Muscle layer of duodenum (tissue), 2 donors: ENCODE measurements around the gene CRIP3.

ENCODE experiments used
- H3K27ac ChIP-seq: one replicate; pipeline ENCODE4 v1.7.0; 2013; ENCODE audit warnings: mild to moderate bottlenecking, low read length
- H3K27me3 ChIP-seq: one replicate; pipeline ENCODE4 v1.7.0; 2013; ENCODE audit warnings: low read depth, mild to moderate bottlenecking, control low read depth, low read length
- H3K36me3 ChIP-seq, 2 donors: one replicate each; pipeline ENCODE4 v1.7.0; 2013; ENCODE audit warnings: low read length in 2 of 2, control low read depth in 1 of 2, mild to moderate bottlenecking in 1 of 2; ENCODE audit not compliant: insufficient read depth in 2 of 2, control insufficient read depth in 1 of 2
- H3K4me1 ChIP-seq, 2 donors: one replicate each; pipeline ENCODE4 v1.7.0; 2013; ENCODE audit warnings: low read length in 2 of 2, mild to moderate bottlenecking in 2 of 2, control low read depth in 1 of 2, moderate library complexity in 1 of 2; ENCODE audit not compliant: insufficient read depth in 2 of 2, control insufficient read depth in 1 of 2
- H3K4me3 ChIP-seq, 2 donors: one replicate each; pipeline ENCODE4 v1.7.0; 2013; ENCODE audit warnings: low read length in 2 of 2, low read depth in 1 of 2, mild to moderate bottlenecking in 1 of 2
- H3K9me3 ChIP-seq, 2 donors: one replicate each; pipeline ENCODE4 v1.7.0; 2013; ENCODE audit warnings: low read length in 2 of 2, control low read depth in 1 of 2, mild to moderate bottlenecking in 1 of 2; ENCODE audit not compliant: control insufficient read depth in 1 of 2
- donor health status: healthy.

The CRIP3 gene

GRCh38 chr6:43296780-43297497 lies 11.7 kb downstream of the CRIP3 start:
- Histone ChIP-seq H3K36me3 (no peaks in the 10 kb centered on the region), H3K27me3 (no peaks in the 10 kb centered on the region), H3K9me3 (no peaks in the 10 kb centered on the region), H3K4me3 (no peak overlapping the region), H3K27ac (no peak overlapping the region), H3K4me1 (no peaks in the 10 kb centered on the region)

- H3K4me3 ChIP-seq, result no peak overlapping the region
- H3K9me3 ChIP-seq, result no peaks in the 10 kb centered on the region
- no peaks in the 10 kb centered on the region for H3K4me1 ChIP-seq
- no peaks in the 10 kb centered on the region for H3K36me3 ChIP-seq
- no peak overlapping the region for H3K27ac ChIP-seq
- H3K27me3 ChIP-seq, result no peaks in the 10 kb centered on the region
These were observed 13.2 kb downstream of the CRIP3 start for GRCh38 chr6:43295456-43295855.

- H3K36me3 ChIP-seq, result no peaks in the 10 kb centered on the region
- H3K27ac ChIP-seq, result no peak overlapping the region
- H3K4me3 ChIP-seq, result no peak overlapping the region
- no peaks in the 10 kb centered on the region for H3K9me3 ChIP-seq
- no peaks in the 10 kb centered on the region for H3K4me1 ChIP-seq
- no peaks in the 10 kb centered on the region for H3K27me3 ChIP-seq
These were observed 14.1 kb downstream of the CRIP3 start for GRCh38 chr6:43294536-43294935.

GRCh38 chr6:43293698-43294097 lies 14.9 kb downstream of the CRIP3 start:
- no peaks in the 10 kb centered on the region for H3K4me1 ChIP-seq
- no peak overlapping the region for H3K4me3 ChIP-seq
- no peaks in the 10 kb centered on the region for H3K9me3 ChIP-seq
- no peaks in the 10 kb centered on the region for H3K36me3 ChIP-seq
- no peak overlapping the region for H3K27ac ChIP-seq
- no peaks in the 10 kb centered on the region for H3K27me3 ChIP-seq

- Histone ChIP-seq H3K9me3 (no peaks in the 10 kb centered on the region), H3K36me3 (no peaks in the 10 kb centered on the region), H3K4me1 (no peaks in the 10 kb centered on the region), H3K27ac (no peak overlapping the region), H3K27me3 (no peaks in the 10 kb centered on the region), H3K4me3 (no peak overlapping the region)
These were observed 15.8 kb downstream of the CRIP3 start for GRCh38 chr6:43292763-43293318.

GRCh38 chr6:43292341-43292740 lies 16.3 kb downstream of the CRIP3 start:
- no peaks in the 10 kb centered on the region for H3K27me3 ChIP-seq
- H3K9me3 ChIP-seq, result no peaks in the 10 kb centered on the region
- no peak overlapping the region for H3K4me3 ChIP-seq
- H3K27ac ChIP-seq, result no peak overlapping the region
- no peaks in the 10 kb centered on the region for H3K4me1 ChIP-seq
- no peaks in the 10 kb centered on the region for H3K36me3 ChIP-seq

- Histone ChIP-seq H3K27me3 (no peaks in the 10 kb centered on the region), H3K9me3 (no peaks in the 10 kb centered on the region), H3K27ac (no peak overlapping the region), H3K4me3 (no peak overlapping the region), H3K4me1 (no peaks in the 10 kb centered on the region), H3K36me3 (no peaks in the 10 kb centered on the region)
These were observed 16.9 kb downstream of the CRIP3 start for GRCh38 chr6:43291708-43292107.

- H3K27ac ChIP-seq, result no peak overlapping the region
- H3K9me3 ChIP-seq, result no peaks in the 10 kb centered on the region
- no peaks in the 10 kb centered on the region for H3K4me1 ChIP-seq
- no peaks in the 10 kb centered on the region for H3K27me3 ChIP-seq
- no peak overlapping the region for H3K4me3 ChIP-seq
- H3K36me3 ChIP-seq, result no peaks in the 10 kb centered on the region
These were observed 17.7 kb downstream of the CRIP3 start for GRCh38 chr6:43290905-43291355.

GRCh38 chr6:43290339-43290904 lies 18.2 kb downstream of the CRIP3 start:
- H3K27ac ChIP-seq, result no peak overlapping the region
- peaks cover 0 to 4% of the 10 kb centered on the region in 2 donors for H3K4me1 ChIP-seq
- H3K36me3 ChIP-seq, result no peaks in the 10 kb centered on the region

GRCh38 chr6:43287717-43288679 lies 20.6 kb downstream of the CRIP3 start:
- H3K36me3 ChIP-seq, result no peaks in the 10 kb centered on the region
- H3K9me3 ChIP-seq, result no peaks in the 10 kb centered on the region
- no peak overlapping the region for H3K27ac ChIP-seq
- peaks cover 0 to 10% of the 10 kb centered on the region in 2 donors for H3K4me1 ChIP-seq
- no peaks in the 10 kb centered on the region for H3K27me3 ChIP-seq
- H3K4me3 ChIP-seq, result no peak overlapping the region

More at GRCh38 chr6:43290339-43290904, 18.2 kb downstream of the CRIP3 start:
- H3K27me3 ChIP-seq, result no peaks in the 10 kb centered on the region
- no peaks in the 10 kb centered on the region for H3K9me3 ChIP-seq
- no peak overlapping the region for H3K4me3 ChIP-seq
